Ureter (tissue), 1 donor: ENCODE results near the gene WDR93. TPM values are rescaled to one million over a fixed set of nuclear protein-coding genes. Genes with fewer than 3 reads are reported as not detected.

Experiments
- DNase-seq: peaks from one replicate; pipeline ENCODE4 v3.0.0-alpha.2; 2020; ENCODE audit warnings: low spot score
- total RNA-seq: library from RNA; stranded (reverse); gene quantifications from one replicate; pipeline ENCODE4 v1.2.4, GENCODE V29; 2023
- donor health status: DM: yes; HTN: yes; CAD: no.

WDR93 gene
- total RNA-seq: 0.68 TPM

- peak; percentile 92 for DNase-seq
These were observed at the start of gene WDR93, which contains the start of gene PEX11A for GRCh38 chr15:89690276-89691218. Gene WDR93 (plus strand): TSS chr15:89690811. CDS start chr15:89701747, 10,936 bp downstream. Gene PEX11A (minus strand): TSS chr15:89690754. CDS start chr15:89690632, 122 bp downstream.

- peak; percentile 12 for DNase-seq
These were observed 49.6 kb upstream of the WDR93 start for GRCh38 chr15:89641053-89641452.

- DNase-seq: peak; percentile 14
These were observed 48.5 kb upstream of the WDR93 start for GRCh38 chr15:89642106-89642505.

GRCh38 chr15:89645680-89646079 lies 44.9 kb upstream of the WDR93 start:
- DNase-seq: no peak

GRCh38 chr15:89646416-89647141 lies 44.0 kb upstream of the WDR93 start:
- no peak for DNase-seq

- DNase-seq: peak; percentile 86
These were observed 43.3 kb upstream of the WDR93 start for GRCh38 chr15:89647191-89647851.

GRCh38 chr15:89648106-89649012 lies 42.3 kb upstream of the WDR93 start:
- DNase-seq: no peak

- no peak for DNase-seq
These were observed 41.5 kb upstream of the WDR93 start for GRCh38 chr15:89649013-89649625.

- no peak for DNase-seq
These were observed 40.9 kb upstream of the WDR93 start for GRCh38 chr15:89649716-89650115.

GRCh38 chr15:89652131-89652530 lies 38.5 kb upstream of the WDR93 start:
- no peak for DNase-seq

- no peak for DNase-seq
These were observed 37.9 kb upstream of the WDR93 start for GRCh38 chr15:89652666-89653065.

- no peak for DNase-seq
These were observed 37.0 kb upstream of the WDR93 start for GRCh38 chr15:89653578-89653977.

- DNase-seq: no peak
These were observed 36.3 kb upstream of the WDR93 start for GRCh38 chr15:89654301-89654761.

- no peak for DNase-seq
These were observed 35.5 kb upstream of the WDR93 start, which contains the start of gene KIF7 for GRCh38 chr15:89654847-89655805. Gene KIF7 (minus strand): TSS chr15:89655467. CDS start chr15:89652930, 2,537 bp downstream.

- no peak for DNase-seq
These were observed 34.3 kb upstream of the WDR93 start for GRCh38 chr15:89656116-89656815.

- no peak for DNase-seq
These were observed 32.9 kb upstream of the WDR93 start for GRCh38 chr15:89657686-89658200.

GRCh38 chr15:89659295-89659694 lies 31.3 kb upstream of the WDR93 start:
- no peak for DNase-seq

GRCh38 chr15:89660556-89660955 lies 30.1 kb upstream of the WDR93 start:
- no peak for DNase-seq
